Activated CD4-positive, alpha-beta T cell treated with anti-CD3 and anti-CD28 coated beads, Interleukin-2, Interleukin-6, amounts not matched to agents 100 ng/mL and 50 ng/mL, durations not matched to agents 16 hours and 8 hours (primary cell): ENCODE data around the gene PSMB10.

Source experiments
- DNase-seq: peaks from one replicate; pipeline ENCODE4 v3.0.0-alpha.2; 2020

PSMB10 gene

DNA sequence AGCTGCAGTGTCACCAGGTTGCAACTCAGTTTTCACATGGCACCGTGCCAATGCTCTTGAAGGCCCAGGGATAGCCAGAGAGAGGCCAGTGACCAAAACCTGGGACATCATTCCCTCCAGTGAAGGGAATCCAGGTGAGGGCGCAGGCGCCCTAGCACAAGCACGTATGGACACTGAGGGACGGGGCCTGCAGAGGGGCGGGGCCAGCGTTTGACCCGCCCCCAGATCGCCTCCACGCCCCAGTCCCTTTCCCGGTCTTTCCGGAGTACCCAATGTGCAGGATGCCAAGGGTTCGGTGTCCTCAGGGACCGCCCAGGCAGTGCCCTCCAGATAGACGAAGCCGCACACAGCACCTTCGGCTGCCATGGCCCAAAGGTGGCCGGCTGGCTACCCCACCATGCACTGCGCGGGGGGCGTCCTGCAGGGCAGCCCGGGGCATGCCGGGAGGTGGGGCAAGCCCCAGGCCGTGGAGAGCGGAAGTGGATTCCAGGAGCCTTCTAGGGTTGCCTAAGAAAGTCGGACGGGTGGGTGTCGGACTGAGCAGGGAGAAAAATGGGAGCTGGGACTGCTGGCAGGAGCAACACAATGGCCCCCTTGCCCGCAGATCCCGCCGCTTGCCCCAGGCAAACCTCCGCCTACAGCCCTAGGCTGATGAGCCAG is 27.1 kb upstream of the PSMB10 start:
- no peak for DNase-seq

DNA sequence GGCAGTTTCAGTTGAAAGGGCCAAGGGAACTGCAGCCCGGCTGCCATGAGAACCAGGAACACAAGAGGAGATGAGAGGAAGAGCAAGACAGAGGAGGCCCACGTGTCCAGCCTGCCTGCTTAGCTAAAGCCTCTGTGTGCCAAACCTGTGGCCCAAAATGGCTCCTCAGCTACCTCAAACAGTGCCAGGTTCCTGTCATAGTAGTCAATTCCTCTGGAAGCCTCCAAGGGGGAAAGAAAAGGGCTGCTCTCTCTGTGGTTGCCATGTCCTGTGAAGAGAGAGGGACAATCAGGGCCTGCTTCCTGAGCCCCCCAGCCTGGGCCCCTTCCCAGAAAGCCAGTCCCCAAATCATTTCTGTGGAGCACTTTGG is 26.6 kb upstream of the PSMB10 start:
- DNase-seq, result no peak

- no peak for DNase-seq
These were observed 25.5 kb upstream of the PSMB10 start for GRCh38 chr16:67962135-67962534.

DNA sequence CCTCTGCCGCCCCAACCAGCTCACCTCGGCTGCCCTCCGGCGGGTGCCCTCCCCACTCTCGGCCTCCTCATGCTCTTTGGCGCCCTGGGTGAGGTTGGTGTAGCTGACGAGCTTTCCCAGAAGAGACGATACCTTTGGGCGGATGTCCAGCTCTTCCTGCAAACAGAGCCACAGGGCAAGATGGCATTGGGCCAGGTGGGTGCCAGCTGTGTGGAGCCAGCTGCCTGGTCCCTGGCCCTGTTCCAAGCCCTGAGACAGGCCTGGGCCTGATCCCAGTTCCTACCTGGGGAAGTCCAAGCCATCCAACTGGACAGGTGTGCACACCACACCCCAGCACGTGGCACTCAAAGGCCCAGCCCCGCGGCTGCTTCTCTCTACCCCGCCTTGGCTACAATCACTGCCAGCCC is 24.9 kb upstream of the PSMB10 start:
- no peak for DNase-seq

DNA sequence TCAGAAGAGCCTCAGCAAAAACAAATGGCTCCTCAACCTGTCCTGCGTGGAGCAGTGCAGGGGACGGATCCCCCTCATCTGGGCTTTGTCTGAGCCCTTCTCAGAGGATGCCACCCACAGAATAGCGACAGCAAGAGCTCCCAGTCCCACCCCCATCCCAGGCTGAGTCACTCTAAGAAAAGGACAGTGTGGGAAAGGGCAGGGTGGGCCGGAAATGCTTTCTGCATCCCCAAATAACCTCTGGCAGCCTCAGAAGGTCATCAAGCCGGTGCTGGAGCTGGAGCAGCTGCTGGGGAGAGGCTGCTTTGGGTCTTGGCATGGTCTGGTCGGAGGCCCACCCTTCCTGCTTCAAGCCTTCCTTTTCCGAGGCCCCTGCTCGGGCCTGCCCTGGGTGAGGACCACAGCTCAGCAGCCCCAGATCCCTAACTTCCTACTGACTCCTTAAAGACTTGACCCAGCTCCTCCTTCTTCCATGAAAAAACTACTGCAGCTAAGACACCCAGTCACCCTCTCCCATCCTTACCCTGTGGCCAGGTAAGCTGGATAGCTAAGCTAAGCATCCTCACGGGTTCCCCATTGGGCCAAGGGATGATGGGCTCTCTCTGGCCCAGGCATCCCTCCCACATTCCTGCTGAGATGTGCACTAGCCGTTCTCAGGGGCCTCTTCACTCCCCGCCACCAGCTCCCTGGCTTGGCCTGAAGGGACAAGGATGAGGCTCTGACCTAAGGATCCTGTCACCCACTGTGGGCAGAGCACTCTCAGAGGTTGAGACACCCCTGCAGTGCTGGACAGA is 23.1 kb upstream of the PSMB10 start:
- no peak for DNase-seq

DNA sequence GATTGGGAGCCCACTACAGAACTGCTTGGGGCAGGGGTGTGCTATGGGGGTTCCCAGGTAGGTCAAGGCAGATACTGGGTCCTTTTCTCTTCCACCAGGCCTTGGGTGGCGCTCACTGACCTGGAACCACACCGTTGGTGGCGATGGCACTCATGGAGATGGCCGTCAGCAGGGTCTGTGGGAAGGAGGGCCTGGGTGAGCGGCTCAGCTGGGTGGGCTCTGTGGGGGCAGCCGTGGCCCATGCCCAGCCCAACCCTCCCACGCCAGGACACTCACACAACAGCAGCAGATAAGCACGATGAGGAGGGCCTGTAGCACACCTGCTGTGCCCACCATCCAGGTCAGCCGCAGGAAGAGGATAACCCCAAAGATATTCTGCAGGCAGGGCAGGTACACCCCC is 21.0 kb upstream of the PSMB10 start:
- DNase-seq, result no peak

DNA sequence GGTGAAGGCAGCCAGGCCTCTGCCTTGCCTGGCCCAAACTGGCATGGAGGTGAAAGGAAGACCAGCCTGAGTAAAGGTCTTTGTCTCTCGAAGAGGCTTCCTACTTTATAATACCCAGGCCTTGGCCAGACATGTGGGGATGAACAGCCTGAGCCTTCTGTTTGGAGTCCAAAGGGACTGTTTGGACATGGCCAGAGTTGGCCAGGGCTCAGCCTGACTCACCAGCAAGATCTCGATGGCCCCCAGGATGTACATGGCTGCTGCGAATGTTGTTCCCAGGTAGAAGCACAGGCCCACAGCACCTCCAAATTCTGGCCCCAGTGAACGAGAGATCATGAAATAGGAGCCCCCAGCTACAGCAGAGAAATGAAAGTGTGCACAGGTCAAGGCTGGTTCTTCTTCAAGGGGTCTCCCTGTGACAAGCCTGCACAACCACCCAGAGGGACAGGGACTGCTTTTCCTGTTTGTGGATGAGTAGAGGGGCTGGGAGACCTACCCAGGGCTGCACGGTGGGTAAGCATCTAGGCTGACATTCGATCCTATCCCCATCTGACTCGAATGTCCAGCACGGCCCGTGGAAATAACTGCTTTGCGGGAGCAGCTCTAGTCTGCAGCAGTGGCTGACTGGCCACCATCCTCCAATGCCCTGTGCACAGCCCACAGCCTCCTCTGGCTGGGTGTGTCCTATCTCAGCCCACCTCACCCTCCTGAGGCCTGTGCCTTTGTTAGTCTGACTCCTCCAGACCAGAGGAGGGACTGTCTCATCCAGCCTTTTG is 18.0 kb upstream of the PSMB10 start:
- DNase-seq, result no peak

DNA sequence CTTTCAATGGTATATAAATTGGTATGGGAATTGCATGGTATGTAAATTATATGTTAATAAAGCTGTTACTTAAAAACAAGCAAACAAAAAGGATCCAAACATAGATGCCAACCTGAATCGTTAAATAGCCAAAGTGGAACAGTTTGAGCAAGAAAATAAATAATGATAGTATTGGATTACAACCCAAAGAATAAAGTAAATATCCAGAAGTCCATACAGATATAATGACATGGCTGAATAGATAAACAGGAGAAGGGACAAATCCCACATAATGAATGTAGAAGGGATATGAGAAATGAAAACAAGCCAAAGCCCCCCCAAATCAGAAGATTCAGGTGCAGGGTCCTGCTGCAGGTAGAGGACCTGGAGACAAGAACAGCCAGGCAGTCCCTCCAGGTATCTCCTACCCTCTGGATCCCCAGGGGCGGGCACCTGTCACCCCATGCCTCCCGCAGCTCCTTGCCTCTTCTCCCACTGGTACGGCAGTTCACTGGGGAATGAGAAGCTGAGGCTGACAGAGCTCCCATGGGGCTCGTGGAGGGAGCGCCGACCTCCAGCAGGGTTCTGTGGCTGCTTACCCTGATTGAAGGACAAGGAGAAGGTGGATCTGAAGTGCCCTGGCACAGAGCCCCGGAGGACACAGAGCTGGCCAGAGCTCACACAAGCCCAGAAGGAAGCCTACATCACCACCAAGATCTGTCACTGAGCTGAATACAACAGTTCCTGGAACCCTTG is 17.2 kb upstream of the PSMB10 start:
- no peak for DNase-seq

- DNase-seq, result no peak
These were observed 14.8 kb upstream of the PSMB10 start for GRCh38 chr16:67951485-67951884.

GRCh38 chr16:67950335-67950843 is 13.7 kb upstream of the PSMB10 start:
- no peak for DNase-seq

DNA sequence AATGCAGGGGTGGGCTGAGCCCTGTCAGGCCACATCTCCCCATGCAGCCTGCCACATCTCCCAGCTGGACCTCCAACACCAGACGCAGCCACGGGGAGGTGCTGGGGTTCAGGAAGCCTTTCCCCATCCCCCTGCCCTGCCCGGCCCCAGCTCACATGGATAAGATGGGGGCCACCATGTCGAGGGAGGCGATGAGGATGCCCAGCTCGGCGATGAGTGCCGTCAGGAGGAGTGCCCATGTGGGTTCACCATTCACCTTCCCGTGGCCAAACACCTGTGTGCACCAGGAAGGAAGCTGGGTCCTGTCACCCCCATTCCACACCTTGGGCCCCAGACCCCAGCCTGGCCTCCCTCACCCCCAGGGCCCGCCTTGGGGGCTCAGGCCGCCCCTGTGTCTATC is 13.0 kb upstream of the PSMB10 start:
- no peak for DNase-seq

GRCh38 chr16:67948015-67948414 is 11.4 kb upstream of the PSMB10 start:
- DNase-seq, result no peak

DNA sequence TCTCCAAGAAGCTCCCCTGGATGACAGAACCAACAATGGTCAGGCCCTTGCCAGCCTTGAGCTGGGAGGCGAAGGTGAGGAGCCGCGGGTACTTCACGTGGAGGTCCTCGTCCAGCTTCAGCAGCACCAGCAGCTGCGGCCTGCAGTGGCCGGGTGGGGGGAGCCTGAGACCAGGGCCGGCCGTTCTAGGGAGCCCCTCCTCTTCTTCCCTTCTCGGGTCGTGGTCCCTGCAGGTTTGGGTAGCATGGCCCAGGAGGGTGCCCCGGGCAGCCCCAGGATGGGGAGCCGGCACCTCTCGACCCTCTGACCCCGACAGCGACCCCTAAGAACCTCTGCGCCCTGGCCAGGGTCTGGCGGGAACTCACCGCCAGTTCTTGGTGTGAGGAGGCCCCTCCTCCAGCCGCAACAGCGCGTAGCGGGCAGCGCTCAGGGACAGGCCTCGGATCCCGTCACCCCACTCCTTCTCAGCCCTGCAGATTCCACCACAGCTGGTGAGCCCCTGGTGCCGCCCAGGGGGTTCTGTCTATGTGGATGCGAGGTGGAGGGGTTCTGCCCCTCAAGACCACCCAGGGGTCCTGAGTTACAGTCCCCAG is 10.4 kb upstream of the PSMB10 start:
- DNase-seq, result no peak

- no peak for DNase-seq
These were observed 9.5 kb upstream of the PSMB10 start for GRCh38 chr16:67946128-67946569.

- DNase-seq, result no peak
These were observed 8.8 kb upstream of the PSMB10 start for GRCh38 chr16:67945392-67945933.

GRCh38 chr16:67944690-67945391 is 8.2 kb upstream of the PSMB10 start:
- DNase-seq, result no peak

DNA sequence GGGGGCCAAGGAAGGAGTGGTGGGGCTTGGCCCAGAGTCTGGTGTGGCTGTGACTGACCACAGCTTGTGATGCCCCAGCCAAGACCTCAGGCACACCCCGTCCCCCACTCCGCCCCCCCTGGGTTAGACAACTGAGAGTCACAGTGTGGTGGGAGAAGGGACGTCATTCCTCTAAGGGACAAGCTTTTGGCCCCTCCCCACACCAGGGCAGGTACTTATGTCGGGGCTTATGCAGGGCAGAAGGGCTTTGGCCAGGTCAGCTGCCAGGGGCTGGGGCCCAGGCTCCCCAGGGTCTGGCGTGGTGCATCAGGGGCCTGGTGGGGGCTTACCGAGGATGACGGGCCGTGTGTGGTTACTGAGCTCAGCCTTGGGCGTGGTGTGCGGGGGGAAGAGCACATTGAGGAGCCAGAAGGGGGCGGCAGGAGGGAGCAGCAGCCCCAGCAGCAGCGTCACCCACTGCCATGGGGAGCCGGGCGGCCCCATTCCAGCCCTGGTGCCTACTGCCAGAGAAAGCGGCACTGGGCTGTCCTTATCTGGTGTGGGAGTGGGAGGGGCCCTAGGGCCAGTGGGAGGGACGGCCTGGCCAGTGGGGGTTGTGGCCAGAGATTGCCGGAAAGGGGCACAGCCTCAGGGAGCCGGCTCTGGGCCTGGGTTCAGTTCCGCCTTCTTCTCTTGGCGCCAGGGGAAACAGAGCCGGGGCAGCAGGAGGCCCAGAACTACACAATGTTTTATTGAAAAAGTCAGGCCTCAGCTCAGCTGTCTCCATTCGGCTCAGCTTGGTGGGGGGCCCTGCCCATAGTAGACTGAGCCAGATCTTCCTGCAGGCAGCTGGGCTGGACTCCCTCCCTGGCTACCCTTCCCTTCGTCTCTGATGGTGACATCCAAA is 7.2 kb upstream of the PSMB10 start, which contains the start of gene LCAT:
Gene LCAT, minus strand, starts transcription at position 502 of the 886 bp plus-strand sequence. Its CDS starts 19 bp downstream, at position 483.
- DNase-seq, result no peak

- DNase-seq, result no peak
These were observed 6.6 kb upstream of the PSMB10 start for GRCh38 chr16:67943256-67943618.

DNA sequence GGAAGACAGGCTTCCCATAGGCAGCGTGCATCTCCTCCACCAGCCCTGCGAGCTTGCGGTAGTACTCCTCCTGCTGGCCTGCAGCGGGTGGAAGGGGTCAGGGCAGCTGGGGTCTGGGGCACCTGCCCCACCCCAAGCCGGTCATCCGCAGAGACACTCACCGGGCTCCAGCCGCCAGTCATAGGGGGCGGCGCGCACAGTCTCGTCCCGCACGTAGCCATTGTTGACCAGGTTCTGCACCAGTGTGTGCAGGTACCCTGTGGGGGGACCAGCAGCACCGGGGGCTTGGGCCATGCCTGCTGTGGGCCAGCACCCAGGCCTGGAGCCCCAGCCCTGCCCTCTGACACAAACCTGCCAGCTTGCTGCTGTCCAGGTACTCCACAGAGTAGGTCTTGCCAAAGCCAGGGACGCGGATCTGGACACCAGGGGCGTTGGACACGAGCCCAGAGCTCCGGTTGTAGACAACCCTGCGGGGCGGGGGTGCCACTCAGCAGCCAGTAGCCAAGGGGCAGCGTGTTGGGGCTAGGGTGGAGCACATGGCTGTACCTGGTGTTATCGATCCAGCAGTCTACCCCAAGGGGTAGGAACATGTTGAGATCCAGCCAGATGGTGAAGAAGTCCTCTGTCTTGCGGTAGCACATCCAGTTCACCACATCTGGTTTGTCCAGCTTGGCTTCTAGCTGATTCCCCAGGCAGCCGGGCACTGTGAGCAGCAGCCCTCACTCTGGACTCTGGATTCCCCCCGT is 6.0 kb upstream of the PSMB10 start:
- DNase-seq, result no peak

DNA sequence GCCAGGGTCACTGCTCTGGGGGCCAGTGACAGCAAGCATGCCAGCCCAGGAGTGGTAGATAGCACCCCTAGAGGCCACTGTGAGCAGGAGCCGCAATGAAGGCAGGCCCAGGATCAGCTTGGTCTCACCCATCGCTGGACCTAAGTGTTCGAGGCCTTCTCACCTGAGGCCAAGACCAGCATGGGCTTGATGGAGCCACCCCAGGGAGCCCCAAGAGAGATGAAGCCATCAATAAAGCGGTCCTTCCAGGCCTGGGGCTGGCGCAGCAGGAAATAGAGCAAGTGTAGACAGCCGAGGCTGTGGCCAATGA is 5.5 kb upstream of the PSMB10 start:
- DNase-seq, result peak; percentile 57
